ENCODE results near the gene PLPP4. TPM values are rescaled to one million over a fixed set of nuclear protein-coding genes. Genes with fewer than 3 reads are reported as not detected.

Gene PLPP4
- total RNA-seq, 1 experiment from 2014 or later: not detected

- H3K56ac ChIP-seq (ENCODE audit: insufficient read length, low read depth, low read length): no peak overlapping the region
- Mint-ChIP-seq H3K4me3 (no peak overlapping the region), H3K9me3 (peaks cover 10 to 15% of the 10 kb centered on the region in 2 experiments), H3K4me1 (peaks cover 8 to 10% of the 10 kb centered on the region in 2 experiments; a peak in 3 of 4 replicates), H3K27me3 (ENCODE audit: low read depth) (peaks cover 10% of the 10 kb centered on the region; the same call in 1 of the 2 replicates), H3K36me3 (ENCODE audit: insufficient read depth in 1 of 3, low read depth in 3 of 3) (peaks cover 4 to 8% (median 4%) of the 10 kb centered on the region in 3 experiments; a peak in 4 of 7 replicates), H3K27ac (no peak overlapping the region)
- H3K23ac ChIP-seq (ENCODE audit: insufficient read length, low read depth, low read length): no peak overlapping the region
- no peak for DNase-seq
- no peak overlapping the region for H4K91ac ChIP-seq (ENCODE audit: insufficient read length, low read depth, low read length)
- no peak overlapping the region for H2BK12ac ChIP-seq (ENCODE audit: insufficient read length, low read depth, low read length)
- H4K8ac ChIP-seq (replicated peaks; ENCODE audit: insufficient read length, low read depth, low read length): no peak overlapping the region
- no peak overlapping the region for H2BK15ac ChIP-seq (ENCODE audit: low read depth, low read length)
- H3K9me3 ChIP-seq (ENCODE audit: control insufficient read depth, low read depth, low read length): no peaks in the 10 kb centered on the region
- no peaks in the 10 kb centered on the region for H3K79me2 ChIP-seq (ENCODE audit: insufficient read depth, low read length)
- no CpG with 5 or more reads among the region's 8 CpGs for WGBS (ENCODE audit: extremely low coverage, insufficient read length, low lambda C conversion rate)
- H3K27ac ChIP-seq (ENCODE audit: insufficient read length, low read depth, low read length): no peak overlapping the region
- H2BK120ac ChIP-seq (ENCODE audit: low read depth, low read length, poor library complexity, severe bottlenecking): no peak overlapping the region
- no peak overlapping the region for H4K5ac ChIP-seq (ENCODE audit: insufficient read length, low read depth, low read length)
- H4K20me1 ChIP-seq (ENCODE audit: control insufficient read depth, insufficient read depth, insufficient read length): no peaks in the 10 kb centered on the region
- no peak overlapping the region for H2BK5ac ChIP-seq (ENCODE audit: insufficient read length, low read length)
- TF ChIP-seq, protein P1, sequence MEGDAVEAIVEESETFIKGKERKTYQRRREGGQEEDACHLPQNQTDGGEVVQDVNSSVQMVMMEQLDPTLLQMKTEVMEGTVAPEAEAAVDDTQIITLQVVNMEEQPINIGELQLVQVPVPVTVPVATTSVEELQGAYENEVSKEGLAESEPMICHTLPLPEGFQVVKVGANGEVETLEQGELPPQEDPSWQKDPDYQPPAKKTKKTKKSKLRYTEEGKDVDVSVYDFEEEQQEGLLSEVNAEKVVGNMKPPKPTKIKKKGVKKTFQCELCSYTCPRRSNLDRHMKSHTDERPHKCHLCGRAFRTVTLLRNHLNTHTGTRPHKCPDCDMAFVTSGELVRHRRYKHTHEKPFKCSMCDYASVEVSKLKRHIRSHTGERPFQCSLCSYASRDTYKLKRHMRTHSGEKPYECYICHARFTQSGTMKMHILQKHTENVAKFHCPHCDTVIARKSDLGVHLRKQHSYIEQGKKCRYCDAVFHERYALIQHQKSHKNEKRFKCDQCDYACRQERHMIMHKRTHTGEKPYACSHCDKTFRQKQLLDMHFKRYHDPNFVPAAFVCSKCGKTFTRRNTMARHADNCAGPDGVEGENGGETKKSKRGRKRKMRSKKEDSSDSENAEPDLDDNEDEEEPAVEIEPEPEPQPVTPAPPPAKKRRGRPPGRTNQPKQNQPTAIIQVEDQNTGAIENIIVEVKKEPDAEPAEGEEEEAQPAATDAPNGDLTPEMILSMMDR (conservative IDR thresholded peaks at IDR 0.05): no peak
- H3K14ac ChIP-seq (ENCODE audit: insufficient read depth, low read length): no peak overlapping the region
- H2AK5ac ChIP-seq (ENCODE audit: insufficient read length, low read length): no peak overlapping the region
- no peaks in the 10 kb centered on the region for H3K23me2 ChIP-seq (ENCODE audit: insufficient read length, low read depth, low read length, poor library complexity, severe bottlenecking)
- no peak overlapping the region for H3K18ac ChIP-seq (ENCODE audit: insufficient read length, low read depth, low read length)
- H3T11ph ChIP-seq (ENCODE audit: low read length): no peak overlapping the region
- no peaks in the 10 kb centered on the region; the same call in 1 of the 2 replicates for H3K4me1 ChIP-seq (ENCODE audit: insufficient read depth, low read length)
- no peaks in the 10 kb centered on the region for H3K79me1 ChIP-seq (ENCODE audit: insufficient read depth, low read depth, low read length, poor library complexity, severe bottlenecking)
- H3K9ac ChIP-seq (ENCODE audit: extremely low read depth, insufficient read length, low read length): no peak overlapping the region
- no peak overlapping the region for H3K4me2 ChIP-seq (ENCODE audit: insufficient read depth, insufficient read length, low read length)
- no peaks in the 10 kb centered on the region for H3K27me3 ChIP-seq (ENCODE audit: insufficient read depth, low read length)
- H2AFZ ChIP-seq (ENCODE audit: low read length): no peak overlapping the region
- no peak overlapping the region for H2BK20ac ChIP-seq (ENCODE audit: low read depth, low read length, poor library complexity, severe bottlenecking)
- no peak overlapping the region for H3K4ac ChIP-seq (ENCODE audit: low read depth, low read length)
Observed at GRCh38 chr10:120485946-120486345, 28.9 kb downstream of the PLPP4 start.

Measured in H9 (cell line).